ENCODE results near the gene DIO3.
A peak's percentile ranks its signal among the peaks of the same experiment; 100 is the strongest.

DIO3 gene

DNA sequence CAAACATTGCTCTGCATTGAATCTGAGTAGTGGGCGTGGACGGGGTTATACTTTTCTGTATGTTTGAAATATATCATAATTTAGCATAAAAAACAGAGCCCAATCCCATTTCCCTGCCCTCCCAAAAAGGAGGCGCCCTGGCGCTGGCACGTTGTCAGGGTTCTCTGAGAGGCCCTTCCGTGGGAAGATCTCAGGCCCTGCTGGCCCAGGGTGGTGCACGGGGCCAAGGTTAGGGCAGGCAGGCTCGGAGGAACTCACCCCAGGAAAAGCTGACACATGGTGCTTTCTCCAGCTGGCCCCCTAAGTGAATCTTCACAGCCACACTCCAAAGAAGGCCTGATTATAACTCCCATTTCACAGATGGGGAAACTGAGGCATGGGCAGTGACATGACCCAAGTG is 17.2 kb downstream of the DIO3 start:
- ATAC-seq (ENCODE audit: low read depth) (no peak), DNase-seq (ENCODE audit: low spot score) (no peak)
- no peaks in the 10 kb centered on the region for H3K9me3 ChIP-seq (ENCODE audit: severe bottlenecking)
- H3K4me1 ChIP-seq (ENCODE audit: insufficient read depth, poor library complexity, severe bottlenecking): no peaks in the 10 kb centered on the region
- peaks cover 5% of the 10 kb centered on the region for H3K27me3 ChIP-seq (ENCODE audit: insufficient read depth, poor library complexity, severe bottlenecking)
- H3K27ac ChIP-seq (ENCODE audit: poor library complexity, severe bottlenecking): no peak overlapping the region
- no peaks in the 10 kb centered on the region for H3K36me3 ChIP-seq (ENCODE audit: low read depth)
- no peak overlapping the region for H3K4me3 ChIP-seq (ENCODE audit: severe bottlenecking)
- TF ChIP-seq, protein P1, sequence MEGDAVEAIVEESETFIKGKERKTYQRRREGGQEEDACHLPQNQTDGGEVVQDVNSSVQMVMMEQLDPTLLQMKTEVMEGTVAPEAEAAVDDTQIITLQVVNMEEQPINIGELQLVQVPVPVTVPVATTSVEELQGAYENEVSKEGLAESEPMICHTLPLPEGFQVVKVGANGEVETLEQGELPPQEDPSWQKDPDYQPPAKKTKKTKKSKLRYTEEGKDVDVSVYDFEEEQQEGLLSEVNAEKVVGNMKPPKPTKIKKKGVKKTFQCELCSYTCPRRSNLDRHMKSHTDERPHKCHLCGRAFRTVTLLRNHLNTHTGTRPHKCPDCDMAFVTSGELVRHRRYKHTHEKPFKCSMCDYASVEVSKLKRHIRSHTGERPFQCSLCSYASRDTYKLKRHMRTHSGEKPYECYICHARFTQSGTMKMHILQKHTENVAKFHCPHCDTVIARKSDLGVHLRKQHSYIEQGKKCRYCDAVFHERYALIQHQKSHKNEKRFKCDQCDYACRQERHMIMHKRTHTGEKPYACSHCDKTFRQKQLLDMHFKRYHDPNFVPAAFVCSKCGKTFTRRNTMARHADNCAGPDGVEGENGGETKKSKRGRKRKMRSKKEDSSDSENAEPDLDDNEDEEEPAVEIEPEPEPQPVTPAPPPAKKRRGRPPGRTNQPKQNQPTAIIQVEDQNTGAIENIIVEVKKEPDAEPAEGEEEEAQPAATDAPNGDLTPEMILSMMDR (IDR thresholded peaks at IDR 0.05; ENCODE audit: poor library complexity, severe bottlenecking): no peak

DNA sequence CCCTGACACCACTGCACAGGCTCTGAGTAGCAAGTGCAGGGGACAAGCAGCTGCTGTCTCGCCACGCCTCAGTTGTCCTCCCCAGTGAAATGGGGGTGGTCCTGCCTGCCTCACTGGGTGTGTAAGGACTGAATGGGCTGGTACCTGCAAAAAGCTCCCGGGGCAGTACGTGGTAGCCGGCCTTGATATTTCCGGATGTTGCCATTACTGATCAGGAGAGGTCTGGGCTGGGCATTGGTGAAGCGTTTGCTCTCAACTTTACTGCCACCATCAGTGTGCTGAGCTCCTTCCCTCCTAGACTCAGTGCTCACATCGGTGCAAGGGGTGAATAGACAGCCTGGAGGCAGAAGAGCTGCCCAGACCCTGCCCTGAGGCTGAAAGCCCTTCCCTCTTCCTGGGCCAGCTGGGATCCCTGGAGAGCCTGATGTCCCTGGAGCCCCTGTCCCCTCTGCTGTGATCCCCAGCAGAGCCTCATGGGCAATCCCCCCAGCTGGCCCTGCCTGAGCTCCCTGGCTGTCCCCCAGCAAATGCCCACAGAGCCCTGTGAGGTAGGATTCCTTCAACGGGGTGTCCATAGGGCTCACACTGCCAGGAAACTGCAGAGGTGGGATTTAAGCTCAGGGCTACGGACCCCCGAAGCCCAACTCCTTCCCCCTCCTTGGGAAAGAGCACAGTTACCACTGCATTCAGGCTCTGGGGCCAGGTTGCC is 18.2 kb downstream of the DIO3 start:
- H3K27me3 ChIP-seq (ENCODE audit: insufficient read depth, poor library complexity, severe bottlenecking): peaks cover 5% of the 10 kb centered on the region
- TF ChIP-seq, protein P1 (IDR thresholded peaks at IDR 0.05; ENCODE audit: poor library complexity, severe bottlenecking): no peak
- ATAC-seq (ENCODE audit: low read depth): no peak
- H3K27ac ChIP-seq (ENCODE audit: poor library complexity, severe bottlenecking): no peak overlapping the region
- no peaks in the 10 kb centered on the region for H3K4me1 ChIP-seq (ENCODE audit: insufficient read depth, poor library complexity, severe bottlenecking)
- DNase-seq (ENCODE audit: low spot score): no peak
- no peaks in the 10 kb centered on the region for H3K9me3 ChIP-seq (ENCODE audit: severe bottlenecking)
- no peaks in the 10 kb centered on the region for H3K36me3 ChIP-seq (ENCODE audit: low read depth)
- H3K4me3 ChIP-seq (ENCODE audit: severe bottlenecking): no peak overlapping the region

DNA sequence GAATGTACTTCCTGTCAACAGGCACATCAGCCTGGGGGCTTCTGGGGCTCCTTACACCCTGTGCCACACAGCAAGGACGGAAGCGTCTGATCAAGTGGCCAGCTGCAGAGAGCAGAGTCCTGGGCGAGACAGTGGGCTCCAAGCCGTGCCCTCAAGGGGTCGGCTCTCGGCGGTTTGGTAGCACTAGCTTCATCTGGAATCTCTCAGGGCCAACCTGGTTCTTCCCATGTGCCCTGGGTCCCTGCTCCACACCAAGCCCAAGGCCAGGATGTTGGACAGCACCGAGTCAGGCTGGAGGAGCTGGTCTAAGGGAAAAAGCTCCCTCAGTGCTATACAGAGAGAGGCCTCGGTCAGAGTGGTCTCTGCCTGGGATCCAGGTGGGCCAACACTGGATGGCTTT is 20.5 kb downstream of the DIO3 start:
- Histone ChIP-seq H3K27me3 (ENCODE audit: insufficient read depth, poor library complexity, severe bottlenecking) (peaks cover 5% of the 10 kb centered on the region), H3K9me3 (ENCODE audit: severe bottlenecking) (no peaks in the 10 kb centered on the region), H3K27ac (ENCODE audit: poor library complexity, severe bottlenecking) (no peak overlapping the region), H3K4me1 (ENCODE audit: insufficient read depth, poor library complexity, severe bottlenecking) (no peaks in the 10 kb centered on the region), H3K4me3 (ENCODE audit: severe bottlenecking) (no peak overlapping the region), H3K36me3 (ENCODE audit: low read depth) (no peaks in the 10 kb centered on the region)
- TF ChIP-seq, protein P1 (IDR thresholded peaks at IDR 0.05; ENCODE audit: poor library complexity, severe bottlenecking): no peak
- DNase-seq (ENCODE audit: low spot score): no peak
- ATAC-seq (ENCODE audit: low read depth): no peak

DNA sequence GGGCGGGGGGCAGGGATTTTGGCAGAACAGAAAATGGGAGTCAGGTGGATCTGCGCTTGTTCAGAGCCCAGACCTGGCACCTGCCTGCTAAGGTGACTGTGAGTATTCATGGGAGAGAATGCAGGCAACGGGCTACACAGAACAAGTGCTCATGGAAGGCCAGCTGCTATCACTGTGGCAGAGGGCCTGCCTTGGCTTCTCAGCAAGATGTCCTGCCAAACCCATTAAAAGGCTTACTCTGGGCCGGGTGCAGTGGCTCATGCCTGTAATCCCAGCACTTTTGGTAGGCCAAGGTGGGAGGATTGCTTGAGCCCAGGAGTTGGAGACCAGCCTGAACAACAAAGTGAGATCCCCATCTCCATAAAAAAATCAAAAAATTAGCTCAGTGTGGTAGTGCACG is 21.0 kb downstream of the DIO3 start:
- no peaks in the 10 kb centered on the region for H3K9me3 ChIP-seq (ENCODE audit: severe bottlenecking)
- H3K27ac ChIP-seq (ENCODE audit: poor library complexity, severe bottlenecking): no peak overlapping the region
- ATAC-seq (ENCODE audit: low read depth): 0 out of 3 replicates have a peak, but pooled peaks have one; percentile 15
- H3K36me3 ChIP-seq (ENCODE audit: low read depth): no peaks in the 10 kb centered on the region
- TF ChIP-seq, protein P1 (IDR thresholded peaks at IDR 0.05; ENCODE audit: poor library complexity, severe bottlenecking): no peak
- peaks cover 5% of the 10 kb centered on the region for H3K27me3 ChIP-seq (ENCODE audit: insufficient read depth, poor library complexity, severe bottlenecking)
- H3K4me1 ChIP-seq (ENCODE audit: insufficient read depth, poor library complexity, severe bottlenecking): no peaks in the 10 kb centered on the region
- no peak overlapping the region for H3K4me3 ChIP-seq (ENCODE audit: severe bottlenecking)
- DNase-seq (ENCODE audit: low spot score): no peak

DNA sequence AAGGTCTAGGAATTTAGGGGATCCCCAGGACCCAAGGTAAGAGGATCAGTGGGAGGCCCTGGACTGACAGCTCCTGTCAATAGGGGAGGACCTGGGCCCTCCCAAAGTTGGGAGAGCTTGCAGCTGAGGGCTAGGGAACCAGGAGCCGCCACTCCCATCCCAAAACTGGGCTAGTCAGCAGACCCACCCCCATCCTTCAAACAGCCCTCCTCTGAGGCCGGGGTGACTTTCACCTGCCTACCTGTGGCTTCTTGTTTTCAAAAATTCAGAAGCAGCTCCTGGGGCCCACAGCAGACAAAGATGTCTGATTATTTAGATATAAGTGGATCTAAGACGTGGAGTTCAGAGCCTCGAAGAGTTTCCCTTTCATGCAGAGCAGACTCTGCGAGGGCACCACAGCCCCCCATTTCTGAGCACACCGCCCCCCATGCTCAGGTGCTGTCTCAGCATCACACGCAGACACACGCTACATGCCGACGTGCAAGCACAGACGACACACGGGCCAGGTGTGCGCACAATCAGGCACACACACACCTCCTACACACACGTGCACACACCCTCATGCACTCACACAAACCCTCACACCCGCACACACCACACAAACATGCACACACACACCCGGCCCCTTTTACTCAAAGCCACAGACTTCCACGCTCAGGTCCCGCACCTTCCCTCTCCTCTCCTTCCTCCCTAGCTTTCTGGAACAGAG is 21.9 kb downstream of the DIO3 start:
- no peaks in the 10 kb centered on the region for H3K36me3 ChIP-seq (ENCODE audit: low read depth)
- peaks cover 5% of the 10 kb centered on the region for H3K27me3 ChIP-seq (ENCODE audit: insufficient read depth, poor library complexity, severe bottlenecking)
- no peak for DNase-seq (ENCODE audit: low spot score)
- no peaks in the 10 kb centered on the region for H3K4me1 ChIP-seq (ENCODE audit: insufficient read depth, poor library complexity, severe bottlenecking)
- TF ChIP-seq, protein P1 (IDR thresholded peaks at IDR 0.05; ENCODE audit: poor library complexity, severe bottlenecking): no peak
- no peak for ATAC-seq (ENCODE audit: low read depth)
- H3K4me3 ChIP-seq (ENCODE audit: severe bottlenecking): no peak overlapping the region
- H3K9me3 ChIP-seq (ENCODE audit: severe bottlenecking): no peaks in the 10 kb centered on the region
- no peak overlapping the region for H3K27ac ChIP-seq (ENCODE audit: poor library complexity, severe bottlenecking)
